GM21447 (cell line): Measurements from ENCODE around the gene MPO.

Experiments
- ATAC-seq: cut with Tn5 transposase; IDR thresholded peaks from one replicate; pipeline ENCODE4 v1.9.1; 2021; ENCODE audit not compliant: unreplicated experiment

Gene MPO

GRCh38 chr17:58280480-58281217, at the start of gene MPO:
MPO (minus strand) TSS chr17:58280935; CDS start chr17:58280758, 177 bp downstream.
- ATAC-seq = no peak

GRCh38 chr17:58329810-58330537, 49.2 kb upstream of the MPO start:
- ATAC-seq = peak; percentile 7

- peak; percentile 38 for ATAC-seq
Observed at GRCh38 chr17:58329035-58329809, 48.5 kb upstream of the MPO start.

GRCh38 chr17:58328195-58329034, 47.7 kb upstream of the MPO start, which contains the start of gene TSPOAP1:
TSPOAP1 (minus strand) TSS chr17:58328795; CDS start chr17:58327920, 875 bp downstream.
- no peak for ATAC-seq

- ATAC-seq = no peak
Observed at GRCh38 chr17:58327363-58328194, 46.8 kb upstream of the MPO start.

- ATAC-seq = no peak
Observed at GRCh38 chr17:58326609-58327362, 46.1 kb upstream of the MPO start.

- no peak for ATAC-seq
Observed at GRCh38 chr17:58325976-58326468, 45.3 kb upstream of the MPO start.

GRCh38 chr17:58325289-58325726, 44.6 kb upstream of the MPO start:
- no peak for ATAC-seq

- no peak for ATAC-seq
Observed at GRCh38 chr17:58324409-58325288, 43.9 kb upstream of the MPO start.

- ATAC-seq = no peak
Observed at GRCh38 chr17:58324056-58324408, 43.3 kb upstream of the MPO start.

- ATAC-seq = no peak
Observed at GRCh38 chr17:58323366-58324055, 42.8 kb upstream of the MPO start.

- ATAC-seq = no peak
Observed at GRCh38 chr17:58322581-58323185, 41.9 kb upstream of the MPO start.

- ATAC-seq = no peak
Observed at GRCh38 chr17:58321571-58322525, 41.1 kb upstream of the MPO start.

- no peak for ATAC-seq
Observed at GRCh38 chr17:58320570-58321323, 40.0 kb upstream of the MPO start.

- ATAC-seq = no peak
Observed at GRCh38 chr17:58320163-58320558, 39.4 kb upstream of the MPO start.
